AG04450 (cell line): ENCODE results near the gene ITGAE. TPM values are rescaled to one million over a fixed set of nuclear protein-coding genes. Genes with fewer than 3 reads are reported as not detected.

ENCODE experiments used
- CTCF ChIA-PET: fragments of 300-600, 350-600 bp; formaldehyde crosslinking; extraction: SDS; loops from one replicate; lab custom pipeline; 2022; ENCODE audit warnings: antibody characterized with exemption, inconsistent platforms; lab: Charles Lee
- POLR2A ChIA-PET: fragments of 350-600 bp; formaldehyde crosslinking; extraction: SDS; loops from one replicate; lab custom pipeline; 2021; ENCODE audit warnings: antibody characterized with exemption, inconsistent platforms; lab: Yijun Ruan, JAX
- DNase-seq: peaks from one replicate; pipeline ENCODE4 v3.0.0-alpha.2; 2011; ENCODE audit warnings: low read depth, low spot score
- H3K27ac ChIP-seq: one replicate; pipeline ENCODE4 v1.5.1; 2012; ENCODE audit warnings: low read depth, low read length, control low read depth
- H3K27me3 ChIP-seq: one replicate; pipeline ENCODE4 v1.6.0; 2012; ENCODE audit warnings: low read length; ENCODE audit not compliant: control insufficient read depth, insufficient read depth
- H3K4me3 ChIP-seq: 2 replicates; pipeline ENCODE4 v1.5.1; 2011; ENCODE audit warnings: mild to moderate bottlenecking, low read depth, low read length, control low read depth
- H3K9me3 ChIP-seq: 2 replicates; pipeline ENCODE4 v1.5.1; 2012; ENCODE audit warnings: low read length; ENCODE audit not compliant: control insufficient read depth, insufficient read depth
- polyA plus RNA-seq: library from polyadenylated mRNA; depleted of rRNA; stranded (reverse); fragments of >200 nt; gene quantifications from 2 replicates; pipeline ENCODE4 v1.2.3, GENCODE V29; 2011
- TF ChIP-seq, protein P1 (sequence below): IDR thresholded peaks from 2 replicates; pipeline ENCODE4 v1.5.1; 2011; ENCODE audit warnings: low read depth, low read length, control low read depth, inconsistent platforms

ITGAE gene
- polyA plus RNA-seq, 1 experiment = 98.1 TPM

DNA sequence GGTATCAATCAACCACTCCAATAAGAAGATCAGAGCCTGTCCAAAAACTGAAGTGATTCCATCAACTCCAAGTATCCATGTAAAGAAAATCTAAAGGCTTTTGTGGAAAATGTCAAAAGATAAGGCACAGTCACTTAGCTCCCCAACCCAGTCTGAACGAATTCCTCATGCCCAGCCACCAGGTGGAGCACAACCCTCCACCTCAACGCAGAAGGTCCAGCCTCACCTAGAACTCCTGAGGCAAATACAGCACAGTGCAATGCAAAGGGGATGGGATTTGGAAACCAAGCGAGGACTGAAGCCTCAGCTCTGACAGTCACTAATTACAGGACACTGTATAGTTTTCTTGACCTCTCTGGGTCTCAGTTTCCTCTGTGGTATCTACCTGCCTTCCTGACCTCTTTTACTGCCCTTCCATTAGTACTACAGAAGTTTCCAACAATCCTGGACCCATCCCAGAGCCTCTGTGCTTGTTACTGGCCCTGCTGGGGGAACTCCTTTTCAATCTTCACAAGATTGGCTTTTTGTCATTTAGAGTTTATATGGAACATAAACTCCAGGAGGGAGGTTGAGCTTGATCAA, 43.0 kb upstream of the ITGAE start:
- peaks cover 4% of the 10 kb centered on the region; the same call in 1 of the 2 replicates for H3K9me3 ChIP-seq
- no peak overlapping the region for H3K4me3 ChIP-seq
- no peaks in the 10 kb centered on the region for H3K27me3 ChIP-seq
- ChIA-PET POLR2A (interaction anchor here (0.9 kb wide), 1 partner anchor 47 kb away, joined by 3 read pairs; no protein-coding TSS in a partner anchor), CTCF (interaction anchor here (0.6 to 6.1 kb wide), 11 partner anchors 9 to 231 kb away, joined by 3 to 109 read pairs (median 6); no protein-coding TSS in a partner anchor)
- H3K27ac ChIP-seq = no peak overlapping the region
- DNase-seq = no peak
- TF ChIP-seq, protein P1, sequence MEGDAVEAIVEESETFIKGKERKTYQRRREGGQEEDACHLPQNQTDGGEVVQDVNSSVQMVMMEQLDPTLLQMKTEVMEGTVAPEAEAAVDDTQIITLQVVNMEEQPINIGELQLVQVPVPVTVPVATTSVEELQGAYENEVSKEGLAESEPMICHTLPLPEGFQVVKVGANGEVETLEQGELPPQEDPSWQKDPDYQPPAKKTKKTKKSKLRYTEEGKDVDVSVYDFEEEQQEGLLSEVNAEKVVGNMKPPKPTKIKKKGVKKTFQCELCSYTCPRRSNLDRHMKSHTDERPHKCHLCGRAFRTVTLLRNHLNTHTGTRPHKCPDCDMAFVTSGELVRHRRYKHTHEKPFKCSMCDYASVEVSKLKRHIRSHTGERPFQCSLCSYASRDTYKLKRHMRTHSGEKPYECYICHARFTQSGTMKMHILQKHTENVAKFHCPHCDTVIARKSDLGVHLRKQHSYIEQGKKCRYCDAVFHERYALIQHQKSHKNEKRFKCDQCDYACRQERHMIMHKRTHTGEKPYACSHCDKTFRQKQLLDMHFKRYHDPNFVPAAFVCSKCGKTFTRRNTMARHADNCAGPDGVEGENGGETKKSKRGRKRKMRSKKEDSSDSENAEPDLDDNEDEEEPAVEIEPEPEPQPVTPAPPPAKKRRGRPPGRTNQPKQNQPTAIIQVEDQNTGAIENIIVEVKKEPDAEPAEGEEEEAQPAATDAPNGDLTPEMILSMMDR = peak; percentile 60

DNA sequence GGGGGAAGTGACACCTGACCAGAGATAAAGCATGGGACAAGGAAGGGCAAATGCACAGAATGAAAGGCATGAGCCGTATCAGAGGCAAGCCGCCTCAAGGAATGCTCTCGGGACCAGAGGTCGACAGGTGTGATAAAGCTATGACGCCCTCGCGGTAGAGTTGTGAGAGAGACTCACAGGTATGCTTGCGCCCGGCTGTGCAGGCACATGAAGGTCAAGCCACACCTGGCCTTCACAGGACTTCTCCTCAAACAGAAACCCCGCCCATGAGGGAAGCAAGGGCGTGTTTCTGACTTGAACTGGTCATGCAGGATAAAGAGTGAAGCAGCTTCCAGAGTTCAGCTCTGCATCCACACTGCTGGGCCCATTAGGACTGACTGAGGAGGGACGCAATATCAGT, 37.2 kb upstream of the ITGAE start:
- POLR2A ChIA-PET = no interaction called here

DNA sequence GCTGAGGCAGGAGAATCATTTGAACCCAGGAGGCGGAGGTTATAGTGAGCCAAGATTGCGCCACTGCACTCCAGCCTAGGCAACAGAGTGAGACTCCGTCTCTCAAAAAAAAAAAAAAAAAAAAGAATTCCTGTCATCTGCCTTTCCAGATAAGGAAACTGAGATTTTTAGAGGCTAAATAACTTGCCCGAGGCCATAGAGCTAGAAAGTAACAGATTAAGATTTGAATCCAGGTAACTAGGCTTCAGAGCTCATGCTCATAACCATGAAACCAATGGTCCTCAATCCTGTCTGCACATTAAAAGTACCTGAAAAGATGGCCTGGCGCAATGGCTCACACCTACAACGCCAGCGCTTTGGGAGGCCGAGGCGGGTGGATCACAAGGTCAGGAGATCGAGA, 35.6 kb upstream of the ITGAE start:
- ChIA-PET POLR2A (interaction anchor here (1.5 kb wide), 1 partner anchor 10 kb away, joined by 4 read pairs; the partner anchor contains the start of gene NCBP3), CTCF (interaction anchor here (3.1 to 4.2 kb wide), 2 partner anchors 10 kb away, joined by 19 to 21 read pairs; partner anchors contain the start of gene NCBP3)
- Histone ChIP-seq H3K9me3 (no peaks in the 10 kb centered on the region), H3K27ac (no peak overlapping the region), H3K27me3 (no peaks in the 10 kb centered on the region), H3K4me3 (no peak overlapping the region)
- TF ChIP-seq, protein P1 = no peak
- DNase-seq = no peak

More for the DNA sequence above, 37.2 kb upstream of the ITGAE start:
- no peaks in the 10 kb centered on the region for H3K27me3 ChIP-seq
- TF ChIP-seq, protein P1 = no peak
- DNase-seq = no peak
- H3K27ac ChIP-seq = no peak overlapping the region
- no peaks in the 10 kb centered on the region for H3K9me3 ChIP-seq
- no peak overlapping the region for H3K4me3 ChIP-seq
- CTCF ChIA-PET = interaction anchor here (0.6 to 4.2 kb wide), 4 partner anchors 8 to 162 kb away, joined by 5 to 21 read pairs (median 12); partner anchors contain the start of gene NCBP3

DNA sequence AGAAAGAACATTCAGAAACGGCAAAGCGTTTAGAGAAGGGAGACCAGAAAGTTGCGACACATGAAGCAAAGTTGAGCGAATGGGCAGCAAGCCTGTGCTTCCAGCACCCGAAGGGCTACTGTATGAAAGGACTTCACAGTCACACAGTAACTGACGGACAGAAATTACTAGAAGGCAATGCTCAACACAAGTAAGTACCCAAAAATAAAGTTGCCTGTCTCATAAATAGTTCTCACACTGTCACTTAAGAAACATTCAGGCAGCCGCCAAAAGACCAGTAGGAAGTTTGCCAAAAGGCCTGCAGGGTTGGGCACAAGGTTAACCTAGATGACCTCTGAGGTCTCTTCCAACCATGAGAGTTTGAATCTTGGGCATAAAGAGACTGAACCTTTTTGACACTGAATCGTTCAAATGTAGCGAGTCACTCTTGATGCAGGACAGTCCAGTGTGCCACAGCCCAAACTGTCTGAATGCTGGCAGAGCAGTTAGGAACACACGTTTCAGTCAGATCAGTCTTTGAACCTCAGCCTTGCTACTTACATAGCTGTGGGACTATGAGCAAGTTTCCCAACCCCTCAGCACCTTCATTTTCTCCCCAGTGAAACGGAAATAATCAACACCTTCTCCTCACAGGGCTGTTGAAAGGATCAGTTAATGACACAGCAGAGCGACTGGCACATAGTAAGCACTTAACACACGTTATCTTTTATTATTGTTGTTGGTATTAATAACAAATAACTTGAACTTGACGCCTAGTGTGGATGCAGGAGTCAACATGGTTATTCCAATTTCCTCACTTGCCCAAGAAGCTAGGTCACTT, 34.6 kb upstream of the ITGAE start:
- no peak overlapping the region for H3K27ac ChIP-seq

More for the DNA sequence above, 34.6 kb upstream of the ITGAE start:
- no peak overlapping the region for H3K4me3 ChIP-seq
- ChIA-PET CTCF (interaction anchor here (1.7 to 4.2 kb wide), 3 partner anchors 9 to 11 kb away, joined by 19 to 21 read pairs (median 21); partner anchors contain the start of gene NCBP3), POLR2A (no interaction called here)
- TF ChIP-seq, protein P1 = no peak
- no peaks in the 10 kb centered on the region for H3K27me3 ChIP-seq
- no peak for DNase-seq
- no peaks in the 10 kb centered on the region for H3K9me3 ChIP-seq
